Measurements from ENCODE around the gene FOXA2. TPM values are rescaled to one million over a fixed set of nuclear protein-coding genes. Genes with fewer than 3 reads are reported as not detected.

The FOXA2 gene
- total and polyA plus RNA-seq, 2 of the 13 experiments (the other 11 are each of a cell fraction or from before 2014, with no cell fraction given), result 8.8 to 12.2 TPM

DNA sequence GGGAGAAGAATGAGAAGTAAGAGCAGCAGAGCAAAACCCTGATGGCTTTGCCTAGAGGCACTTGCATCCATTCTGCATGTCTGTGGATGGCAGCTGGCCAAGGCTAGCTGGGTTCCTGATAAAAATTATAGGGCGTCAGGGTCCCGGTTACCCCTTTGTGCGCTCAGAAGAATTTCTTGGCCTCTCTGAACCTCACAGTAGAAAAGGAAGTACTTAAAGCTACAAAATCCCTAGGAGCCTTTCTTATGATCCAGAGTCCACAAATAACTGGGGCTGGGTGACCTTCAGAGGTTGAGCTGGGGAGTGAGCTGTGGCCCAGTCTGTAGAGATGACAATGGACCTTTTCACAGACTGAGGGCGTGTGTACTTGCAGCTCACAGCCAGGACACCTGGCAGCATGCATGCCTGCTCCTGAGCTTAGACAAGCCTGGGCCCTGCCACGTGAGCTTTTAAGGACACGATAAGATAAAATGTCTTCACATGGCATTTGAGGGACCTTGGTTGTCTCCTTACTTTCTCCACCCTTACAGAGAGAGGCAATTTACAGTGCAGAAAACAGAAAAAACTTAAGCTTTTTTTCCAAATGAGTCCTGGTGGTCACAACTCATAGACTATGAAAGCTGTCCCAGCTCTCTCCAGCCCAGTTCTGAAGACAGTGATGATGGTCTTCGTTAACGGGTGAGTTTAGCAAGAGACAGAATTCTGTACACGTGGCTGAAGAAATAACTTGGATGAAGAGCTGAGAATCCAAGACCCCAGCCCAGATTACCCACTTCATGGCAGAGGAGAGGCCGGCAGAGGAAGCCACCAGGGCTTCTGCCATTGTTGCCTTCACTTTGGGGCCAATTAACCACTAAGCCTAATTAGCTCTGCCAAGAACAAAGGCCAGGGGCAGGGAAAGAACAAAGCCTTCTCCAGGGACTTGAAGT lies 50.3 kb downstream of the FOXA2 start (continued):
- TF ChIP-seq, protein P1, sequence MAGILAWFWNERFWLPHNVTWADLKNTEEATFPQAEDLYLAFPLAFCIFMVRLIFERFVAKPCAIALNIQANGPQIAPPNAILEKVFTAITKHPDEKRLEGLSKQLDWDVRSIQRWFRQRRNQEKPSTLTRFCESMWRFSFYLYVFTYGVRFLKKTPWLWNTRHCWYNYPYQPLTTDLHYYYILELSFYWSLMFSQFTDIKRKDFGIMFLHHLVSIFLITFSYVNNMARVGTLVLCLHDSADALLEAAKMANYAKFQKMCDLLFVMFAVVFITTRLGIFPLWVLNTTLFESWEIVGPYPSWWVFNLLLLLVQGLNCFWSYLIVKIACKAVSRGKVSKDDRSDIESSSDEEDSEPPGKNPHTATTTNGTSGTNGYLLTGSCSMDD (CRISPR knock-in tag; IDR thresholded peaks at IDR 0.05), result peak; percentile 98
- TF ChIP-seq ZNF562 (CRISPR knock-in tag; IDR thresholded peaks at IDR 0.05; ENCODE audit: borderline replicate concordance), result no peak
- peak; percentile 55 for TF ChIP-seq NFYC (CRISPR knock-in tag; IDR thresholded peaks at IDR 0.05)
- TF ChIP-seq, protein P2, sequence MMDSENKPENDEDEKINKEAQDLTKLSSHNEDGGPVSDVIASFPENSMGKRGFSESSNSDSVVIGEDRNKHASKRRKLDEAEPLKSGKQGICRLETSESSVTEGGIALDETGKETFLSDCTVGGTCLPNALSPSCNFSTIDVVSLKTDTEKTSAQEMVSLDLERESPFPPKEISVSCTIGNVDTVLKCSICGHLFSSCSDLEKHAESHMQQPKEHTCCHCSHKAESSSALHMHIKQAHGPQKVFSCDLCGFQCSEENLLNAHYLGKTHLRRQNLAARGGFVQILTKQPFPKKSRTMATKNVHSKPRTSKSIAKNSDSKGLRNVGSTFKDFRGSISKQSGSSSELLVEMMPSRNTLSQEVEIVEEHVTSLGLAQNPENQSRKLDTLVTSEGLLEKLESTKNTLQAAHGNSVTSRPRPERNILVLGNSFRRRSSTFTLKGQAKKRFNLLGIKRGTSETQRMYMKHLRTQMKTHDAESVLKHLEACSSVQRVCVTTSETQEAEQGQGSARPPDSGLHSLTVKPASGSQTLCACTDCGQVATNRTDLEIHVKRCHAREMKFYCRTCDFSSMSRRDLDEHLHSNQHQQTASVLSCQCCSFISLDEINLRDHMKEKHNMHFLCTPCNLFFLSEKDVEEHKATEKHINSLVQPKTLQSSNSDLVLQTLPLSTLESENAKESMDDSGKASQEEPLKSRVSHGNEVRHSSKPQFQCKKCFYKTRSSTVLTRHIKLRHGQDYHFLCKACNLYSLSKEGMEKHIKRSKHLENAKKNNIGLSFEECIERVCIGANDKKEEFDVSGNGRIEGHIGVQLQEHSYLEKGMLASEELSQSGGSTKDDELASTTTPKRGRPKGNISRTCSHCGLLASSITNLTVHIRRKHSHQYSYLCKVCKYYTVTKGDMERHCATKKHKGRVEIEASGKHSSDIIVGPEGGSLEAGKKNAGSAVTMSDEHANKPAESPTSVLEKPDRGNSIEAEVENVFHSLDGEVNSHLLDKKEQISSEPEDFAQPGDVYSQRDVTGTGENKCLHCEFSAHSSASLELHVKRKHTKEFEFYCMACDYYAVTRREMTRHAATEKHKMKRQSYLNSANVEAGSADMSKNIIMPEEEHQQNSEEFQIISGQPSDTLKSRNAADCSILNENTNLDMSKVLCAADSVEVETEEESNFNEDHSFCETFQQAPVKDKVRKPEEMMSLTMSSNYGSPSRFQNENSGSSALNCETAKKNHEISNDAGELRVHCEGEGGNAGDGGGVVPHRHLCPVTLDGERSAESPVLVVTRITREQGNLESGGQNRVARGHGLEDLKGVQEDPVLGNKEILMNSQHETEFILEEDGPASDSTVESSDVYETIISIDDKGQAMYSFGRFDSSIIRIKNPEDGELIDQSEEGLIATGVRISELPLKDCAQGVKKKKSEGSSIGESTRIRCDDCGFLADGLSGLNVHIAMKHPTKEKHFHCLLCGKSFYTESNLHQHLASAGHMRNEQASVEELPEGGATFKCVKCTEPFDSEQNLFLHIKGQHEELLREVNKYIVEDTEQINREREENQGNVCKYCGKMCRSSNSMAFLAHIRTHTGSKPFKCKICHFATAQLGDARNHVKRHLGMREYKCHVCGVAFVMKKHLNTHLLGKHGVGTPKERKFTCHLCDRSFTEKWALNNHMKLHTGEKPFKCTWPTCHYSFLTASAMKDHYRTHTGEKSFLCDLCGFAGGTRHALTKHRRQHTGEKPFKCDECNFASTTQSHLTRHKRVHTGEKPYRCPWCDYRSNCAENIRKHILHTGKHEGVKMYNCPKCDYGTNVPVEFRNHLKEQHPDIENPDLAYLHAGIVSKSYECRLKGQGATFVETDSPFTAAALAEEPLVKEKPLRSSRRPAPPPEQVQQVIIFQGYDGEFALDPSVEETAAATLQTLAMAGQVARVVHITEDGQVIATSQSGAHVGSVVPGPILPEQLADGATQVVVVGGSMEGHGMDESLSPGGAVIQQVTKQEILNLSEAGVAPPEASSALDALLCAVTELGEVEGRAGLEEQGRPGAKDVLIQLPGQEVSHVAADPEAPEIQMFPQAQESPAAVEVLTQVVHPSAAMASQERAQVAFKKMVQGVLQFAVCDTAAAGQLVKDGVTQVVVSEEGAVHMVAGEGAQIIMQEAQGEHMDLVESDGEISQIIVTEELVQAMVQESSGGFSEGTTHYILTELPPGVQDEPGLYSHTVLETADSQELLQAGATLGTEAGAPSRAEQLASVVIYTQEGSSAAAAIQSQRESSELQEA (CRISPR knock-in tag; IDR thresholded peaks at IDR 0.05; ENCODE audit: not compliant biosample characterization), result peak; percentile 97
- TF ChIP-seq GABPA (IDR thresholded peaks at IDR 0.05; ENCODE audit: low read depth, low read length), result no peak
- TF ChIP-seq GABPA (CRISPR knock-in tag; IDR thresholded peaks at IDR 0.05; ENCODE audit: low read depth), result peak; percentile 60; the same call in 1 of the 2 replicates
- TF ChIP-seq, protein P3, sequence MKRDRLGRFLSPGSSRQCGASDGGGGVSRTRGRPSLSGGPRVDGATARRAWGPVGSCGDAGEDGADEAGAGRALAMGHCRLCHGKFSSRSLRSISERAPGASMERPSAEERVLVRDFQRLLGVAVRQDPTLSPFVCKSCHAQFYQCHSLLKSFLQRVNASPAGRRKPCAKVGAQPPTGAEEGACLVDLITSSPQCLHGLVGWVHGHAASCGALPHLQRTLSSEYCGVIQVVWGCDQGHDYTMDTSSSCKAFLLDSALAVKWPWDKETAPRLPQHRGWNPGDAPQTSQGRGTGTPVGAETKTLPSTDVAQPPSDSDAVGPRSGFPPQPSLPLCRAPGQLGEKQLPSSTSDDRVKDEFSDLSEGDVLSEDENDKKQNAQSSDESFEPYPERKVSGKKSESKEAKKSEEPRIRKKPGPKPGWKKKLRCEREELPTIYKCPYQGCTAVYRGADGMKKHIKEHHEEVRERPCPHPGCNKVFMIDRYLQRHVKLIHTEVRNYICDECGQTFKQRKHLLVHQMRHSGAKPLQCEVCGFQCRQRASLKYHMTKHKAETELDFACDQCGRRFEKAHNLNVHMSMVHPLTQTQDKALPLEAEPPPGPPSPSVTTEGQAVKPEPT (CRISPR knock-in tag; IDR thresholded peaks at IDR 0.05; ENCODE audit: low read depth), result peak; percentile 99
- no peak for TF ChIP-seq NR3C1 (CRISPR knock-in tag; IDR thresholded peaks at IDR 0.05)
- TF ChIP-seq SETDB1 (CRISPR knock-in tag; IDR thresholded peaks at IDR 0.05; ENCODE audit: borderline replicate concordance), result 0 out of 2 replicates have a peak, but pooled peaks have one; percentile 31
- no peak for TF ChIP-seq NONO (IDR thresholded peaks at IDR 0.05)
- peak; percentile 85; the same call in 1 of the 2 replicates for TF ChIP-seq NONO (CRISPR knock-in tag; conservative IDR thresholded peaks at IDR 0.05)
- peak; percentile 100 for TF ChIP-seq BRD4 (CRISPR knock-in tag; IDR thresholded peaks at IDR 0.05)
- TF ChIP-seq EEA1 (CRISPR knock-in tag; IDR thresholded peaks at IDR 0.05; ENCODE audit: borderline replicate concordance), result peak; percentile 89; the same call in 1 of the 2 replicates
- TF ChIP-seq ZNF75D (CRISPR knock-in tag; IDR thresholded peaks at IDR 0.05; ENCODE audit: borderline replicate concordance), result no peak
- TF ChIP-seq, protein P4, sequence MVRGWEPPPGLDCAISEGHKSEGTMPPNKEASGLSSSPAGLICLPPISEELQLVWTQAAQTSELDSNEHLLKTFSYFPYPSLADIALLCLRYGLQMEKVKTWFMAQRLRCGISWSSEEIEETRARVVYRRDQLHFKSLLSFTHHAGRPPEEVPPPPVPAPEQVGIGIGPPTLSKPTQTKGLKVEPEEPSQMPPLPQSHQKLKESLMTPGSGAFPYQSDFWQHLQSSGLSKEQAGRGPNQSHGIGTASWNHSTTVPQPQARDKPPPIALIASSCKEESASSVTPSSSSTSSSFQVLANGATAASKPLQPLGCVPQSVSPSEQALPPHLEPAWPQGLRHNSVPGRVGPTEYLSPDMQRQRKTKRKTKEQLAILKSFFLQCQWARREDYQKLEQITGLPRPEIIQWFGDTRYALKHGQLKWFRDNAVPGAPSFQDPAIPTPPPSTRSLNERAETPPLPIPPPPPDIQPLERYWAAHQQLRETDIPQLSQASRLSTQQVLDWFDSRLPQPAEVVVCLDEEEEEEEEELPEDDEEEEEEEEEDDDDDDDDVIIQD (CRISPR knock-in tag; IDR thresholded peaks at IDR 0.05; ENCODE audit: low read depth), result peak; percentile 95
